GM19395 (cell line): ENCODE data around the gene ING5.
A peak's percentile ranks its signal among the peaks of the same experiment; 100 is the strongest.

ENCODE experiments used
- ATAC-seq: cut with Tn5 transposase; IDR thresholded peaks from one replicate; pipeline ENCODE4 v1.9.1; 2021; ENCODE audit warnings: mild to moderate bottlenecking, moderate library complexity; ENCODE audit not compliant: unreplicated experiment

ING5 gene

GRCh38 chr2:241672243-241673188 lies 29.3 kb upstream of the ING5 start:
- ATAC-seq: no peak

GRCh38 chr2:241673189-241673663 lies 28.6 kb upstream of the ING5 start:
- ATAC-seq: no peak

- no peak for ATAC-seq
Measured at GRCh38 chr2:241673797-241674725, 27.8 kb upstream of the ING5 start.

GRCh38 chr2:241675885-241676284 lies 26.0 kb upstream of the ING5 start:
- no peak for ATAC-seq

GRCh38 chr2:241676665-241677064 lies 25.2 kb upstream of the ING5 start:
- ATAC-seq: no peak

- ATAC-seq: no peak
Measured at GRCh38 chr2:241677392-241677791, 24.4 kb upstream of the ING5 start.

GRCh38 chr2:241678307-241678706 lies 23.5 kb upstream of the ING5 start:
- no peak for ATAC-seq

GRCh38 chr2:241678784-241679540 lies 22.9 kb upstream of the ING5 start:
- ATAC-seq: no peak

- no peak for ATAC-seq
Measured at GRCh38 chr2:241680044-241680443, 21.8 kb upstream of the ING5 start.

- ATAC-seq: no peak
Measured at GRCh38 chr2:241680827-241681599, 20.8 kb upstream of the ING5 start.

GRCh38 chr2:241686324-241686649 lies 15.6 kb upstream of the ING5 start:
- peak; percentile 23 for ATAC-seq

- ATAC-seq: peak; percentile 93
Measured at GRCh38 chr2:241686650-241687425, 15.0 kb upstream of the ING5 start, which contains the start of gene DTYMK. Gene DTYMK, minus strand, starts transcription at chr2:241686815. Its CDS starts 32 bp downstream, at chr2:241686783.

GRCh38 chr2:241689306-241689705 lies 12.5 kb upstream of the ING5 start:
- ATAC-seq: no peak

- no peak for ATAC-seq
Measured at GRCh38 chr2:241690202-241690717, 11.6 kb upstream of the ING5 start.

GRCh38 chr2:241692448-241692847 lies 9.4 kb upstream of the ING5 start:
- ATAC-seq: no peak

- ATAC-seq: no peak
Measured at GRCh38 chr2:241695651-241696050, 6.2 kb upstream of the ING5 start.

GRCh38 chr2:241701149-241701398 lies 765 bp upstream of the ING5 start:
- ATAC-seq: no peak

GRCh38 chr2:241702155-241703031 lies 554 bp downstream of the ING5 start:
- peak; percentile 71 for ATAC-seq
